RWPE1 (cell line): ENCODE data around the gene MPP4.
A peak's percentile ranks its signal among the peaks of the same experiment; 100 is the strongest.

Source experiments
- CTCF ChIA-PET: fragments of 350-600 bp; sonication (Branson Sonifier 250); formaldehyde crosslinking; extraction: SDS; loops from one replicate; lab custom pipeline; 2021; lab: Yijun Ruan, JAX
- POLR2A ChIA-PET: fragments of 400-600 bp; formaldehyde crosslinking; extraction: SDS; loops from one replicate; lab custom pipeline; 2020; ENCODE audit warnings: antibody characterized with exemption; ENCODE audit not compliant: low non-redundant PET; lab: Yijun Ruan, JAX
- DNase-seq: peaks from one replicate; pipeline ENCODE4 v3.0.0; 2012; ENCODE audit warnings: low spot score
- H3K27ac ChIP-seq: fragments of 450-650 bp; 2 replicates; pipeline ENCODE4 v1.5.1; 2017
- TF ChIP-seq, protein P1 (sequence below): fragments of 450-650 bp; conservative IDR thresholded peaks from 2 replicates; pipeline ENCODE4 v1.5.1; 2017; ENCODE audit warnings: low read depth, mild to moderate bottlenecking

The MPP4 gene

DNA sequence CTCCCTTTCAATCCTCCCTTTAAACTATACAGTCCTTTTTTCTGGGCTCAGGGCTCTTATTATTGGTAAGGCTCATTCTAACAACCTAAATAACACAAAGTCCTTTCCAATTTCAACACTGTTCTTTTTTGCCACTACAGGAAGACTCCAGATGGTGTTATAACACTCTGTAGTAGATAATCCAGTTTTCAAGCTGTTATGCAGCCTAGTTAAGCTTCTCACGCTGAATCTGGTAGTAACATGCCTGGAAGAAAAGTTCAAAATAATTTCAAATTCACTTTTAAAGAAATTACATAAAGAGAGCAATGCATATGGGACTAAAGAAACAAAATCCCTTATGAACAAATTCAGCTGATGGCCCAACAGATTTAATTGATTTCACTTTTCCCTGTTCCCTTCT is 3.2 kb upstream of the MPP4 start:
- POLR2A ChIA-PET, result no interaction called here
- CTCF ChIA-PET, result no interaction called here

DNA sequence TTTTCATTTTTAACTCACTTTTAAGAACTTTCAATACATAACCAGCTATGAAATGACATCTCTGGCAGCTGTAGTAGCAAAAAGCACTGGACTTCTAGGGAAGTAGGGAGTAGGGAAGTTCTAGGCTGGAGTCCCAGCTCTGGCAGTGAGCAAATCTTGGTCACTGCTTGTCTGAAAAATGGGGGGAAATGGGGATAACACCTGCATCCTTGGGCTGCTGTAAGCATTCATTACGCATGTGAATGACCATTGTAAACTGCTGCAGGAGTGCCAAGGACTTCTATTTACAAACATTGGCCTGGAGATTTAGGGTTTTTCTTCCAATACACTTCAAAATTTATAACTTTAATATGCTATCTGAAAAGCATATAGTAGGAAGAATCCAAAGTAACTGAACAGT is 972 bp upstream of the MPP4 start:
- H3K27ac ChIP-seq, result no peak overlapping the region
- DNase-seq, result no peak
- CTCF ChIA-PET, result no interaction called here
- TF ChIP-seq, protein P1, sequence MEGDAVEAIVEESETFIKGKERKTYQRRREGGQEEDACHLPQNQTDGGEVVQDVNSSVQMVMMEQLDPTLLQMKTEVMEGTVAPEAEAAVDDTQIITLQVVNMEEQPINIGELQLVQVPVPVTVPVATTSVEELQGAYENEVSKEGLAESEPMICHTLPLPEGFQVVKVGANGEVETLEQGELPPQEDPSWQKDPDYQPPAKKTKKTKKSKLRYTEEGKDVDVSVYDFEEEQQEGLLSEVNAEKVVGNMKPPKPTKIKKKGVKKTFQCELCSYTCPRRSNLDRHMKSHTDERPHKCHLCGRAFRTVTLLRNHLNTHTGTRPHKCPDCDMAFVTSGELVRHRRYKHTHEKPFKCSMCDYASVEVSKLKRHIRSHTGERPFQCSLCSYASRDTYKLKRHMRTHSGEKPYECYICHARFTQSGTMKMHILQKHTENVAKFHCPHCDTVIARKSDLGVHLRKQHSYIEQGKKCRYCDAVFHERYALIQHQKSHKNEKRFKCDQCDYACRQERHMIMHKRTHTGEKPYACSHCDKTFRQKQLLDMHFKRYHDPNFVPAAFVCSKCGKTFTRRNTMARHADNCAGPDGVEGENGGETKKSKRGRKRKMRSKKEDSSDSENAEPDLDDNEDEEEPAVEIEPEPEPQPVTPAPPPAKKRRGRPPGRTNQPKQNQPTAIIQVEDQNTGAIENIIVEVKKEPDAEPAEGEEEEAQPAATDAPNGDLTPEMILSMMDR, result no peak
- POLR2A ChIA-PET, result no interaction called here

More for the DNA sequence above, 3.2 kb upstream of the MPP4 start:
- TF ChIP-seq, protein P1, result no peak
- DNase-seq, result no peak
- H3K27ac ChIP-seq, result no peak overlapping the region

DNA sequence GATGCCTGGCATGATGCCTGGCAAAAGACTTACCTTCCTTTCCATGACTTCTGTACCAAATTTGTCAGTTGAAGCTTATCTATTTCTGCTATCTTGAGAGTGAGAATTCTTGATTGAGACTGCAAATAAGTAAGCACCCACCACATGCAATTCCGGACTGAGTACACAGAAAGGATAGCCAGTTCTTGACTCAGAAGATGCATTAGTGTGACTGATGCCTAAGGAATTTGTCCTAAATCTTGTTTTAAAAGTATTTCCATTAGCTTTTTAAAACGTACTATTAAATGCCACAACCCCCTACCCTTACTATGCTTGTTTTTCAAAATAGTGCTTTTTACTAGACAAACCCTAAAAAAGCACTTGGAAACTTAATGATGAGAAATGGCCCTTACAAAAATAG is 545 bp downstream of the MPP4 start:
- TF ChIP-seq, protein P1, result no peak
- ChIA-PET CTCF (interaction anchor here (0.6 kb wide), 2 partner anchors 279 to 784 kb away, joined by 4 to 5 read pairs; no protein-coding TSS in a partner anchor), POLR2A (no interaction called here)
- no peak overlapping the region for H3K27ac ChIP-seq
- peak; percentile 50 for DNase-seq

DNA sequence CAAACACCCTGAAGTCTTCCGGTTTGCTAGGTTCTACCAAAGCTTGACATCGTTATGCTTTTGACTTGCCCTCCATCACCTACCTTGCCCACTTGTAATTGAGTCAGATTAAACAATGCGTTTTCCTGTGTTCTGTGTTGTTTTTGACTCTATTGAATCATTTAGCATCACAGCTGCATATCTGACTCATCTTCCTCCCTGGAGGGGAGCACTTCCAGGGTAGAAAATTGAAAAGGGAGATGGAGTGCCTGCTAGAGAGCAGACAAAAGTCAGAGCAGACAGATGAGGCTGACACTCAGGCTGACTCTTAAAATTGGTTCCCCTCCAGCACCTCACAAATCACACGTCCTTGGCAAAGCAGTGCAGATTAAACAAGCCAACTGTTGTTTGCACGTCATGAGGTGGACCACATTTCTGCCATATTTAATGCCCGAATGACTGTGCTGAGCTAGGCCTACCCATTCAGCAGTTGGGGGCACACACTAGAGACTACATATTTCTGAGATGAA is 2.2 kb downstream of the MPP4 start:
- CTCF ChIA-PET, result interaction anchor here (0.6 kb wide), 1 partner anchor 390 kb away, joined by 3 read pairs; no protein-coding TSS in a partner anchor
- peak; percentile 46 for DNase-seq
- no peak overlapping the region for H3K27ac ChIP-seq
- TF ChIP-seq, protein P1, result no peak
- POLR2A ChIA-PET, result no interaction called here

DNA sequence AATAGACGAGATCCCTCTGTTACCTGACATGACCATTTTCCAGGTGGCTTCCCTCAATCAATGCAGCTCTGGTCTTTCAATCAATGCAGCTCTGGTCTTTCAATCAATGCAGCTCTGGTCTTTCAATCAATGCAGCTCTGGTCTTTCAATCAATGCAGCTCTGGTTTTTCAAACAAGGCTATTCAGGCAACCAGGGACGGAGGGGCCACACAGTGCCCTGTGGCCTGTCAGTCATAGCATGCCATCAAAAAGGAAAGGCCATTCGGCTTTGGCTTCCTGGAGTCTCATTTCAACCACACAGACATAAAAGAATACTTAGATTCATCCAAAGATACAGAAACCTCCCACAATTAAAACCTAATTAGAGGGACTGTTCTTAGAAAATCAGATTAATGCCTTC is 13.3 kb downstream of the MPP4 start:
- TF ChIP-seq, protein P1, result no peak
- CTCF ChIA-PET, result interaction anchor here (0.7 kb wide), 1 partner anchor 97 kb away, joined by 3 read pairs; no protein-coding TSS in a partner anchor
- no peak overlapping the region for H3K27ac ChIP-seq
- no peak for DNase-seq
- POLR2A ChIA-PET, result no interaction called here

DNA sequence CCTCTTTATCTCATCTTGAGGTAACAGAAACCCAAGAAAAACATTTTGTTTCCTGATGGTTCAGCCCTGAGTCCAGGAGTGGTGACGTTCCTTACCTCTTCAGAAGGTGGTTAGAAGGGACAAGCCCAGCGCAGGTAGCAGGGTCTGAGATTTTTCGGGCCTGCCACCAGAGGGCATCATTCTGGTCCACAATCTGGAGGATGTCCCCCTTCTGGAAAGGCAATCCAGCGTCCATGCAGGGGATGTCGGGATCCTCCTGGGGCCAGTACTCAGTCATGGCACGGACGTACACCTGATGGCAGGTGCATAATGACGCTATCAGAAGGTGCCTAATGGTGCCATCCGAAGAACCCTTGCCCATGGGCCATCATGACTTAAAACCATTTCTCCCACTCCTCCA is 17.7 kb downstream of the MPP4 start:
- ChIA-PET POLR2A (no interaction called here), CTCF (no interaction called here)
- TF ChIP-seq, protein P1, result no peak
- DNase-seq, result peak; percentile 42
- H3K27ac ChIP-seq, result no peak overlapping the region

DNA sequence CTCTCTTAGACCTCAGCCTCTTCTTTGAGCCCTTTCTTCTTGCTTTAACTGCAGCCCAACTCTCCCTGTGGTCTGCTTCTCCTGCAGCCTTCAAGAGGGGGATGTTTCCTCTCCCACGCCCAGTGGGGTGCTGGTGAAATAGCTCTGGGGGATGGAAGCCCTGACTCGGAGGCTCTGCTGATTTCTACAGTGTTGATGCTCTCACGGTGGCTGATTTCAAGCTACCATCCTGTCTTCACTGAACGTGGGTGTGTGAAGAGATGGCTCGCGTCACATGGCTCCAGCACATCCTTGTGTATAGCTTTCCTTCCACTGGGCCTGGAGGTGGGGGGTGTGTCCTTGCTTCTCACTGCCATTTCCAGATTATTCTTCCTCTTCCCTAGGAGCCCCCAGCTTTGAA is 20.0 kb downstream of the MPP4 start:
- TF ChIP-seq, protein P1, result no peak
- ChIA-PET POLR2A (no interaction called here), CTCF (no interaction called here)
- DNase-seq, result no peak
- H3K27ac ChIP-seq, result no peak overlapping the region
